ENCODE measurements around the gene EXT2.

DNA sequence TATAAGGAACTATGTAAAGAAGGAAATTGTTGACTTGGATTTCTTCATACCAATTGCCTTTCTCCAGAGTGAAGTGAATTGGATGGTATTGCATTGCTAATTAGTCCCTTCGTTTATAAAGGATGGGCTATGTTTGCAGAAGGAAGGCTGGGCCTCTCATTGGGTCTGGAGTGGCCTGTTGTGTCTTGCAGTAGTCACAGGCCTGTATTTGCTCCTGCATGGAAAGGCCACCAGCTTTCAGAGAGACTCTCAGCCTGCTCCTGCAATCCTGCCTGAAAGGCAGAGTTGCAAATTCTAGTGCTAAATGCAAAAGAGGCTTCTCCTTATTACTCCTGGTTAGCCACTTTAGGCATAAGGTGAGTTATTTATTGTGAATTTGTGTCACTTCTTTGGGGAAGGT, 103.8 kb downstream of the EXT2 start:
- no peak for TF ChIP-seq CTCF (IDR thresholded peaks at IDR 0.05)
- TF ChIP-seq POLR2A (IDR thresholded peaks at IDR 0.05) = no peak
